Superior temporal gyrus (tissue), 1 donor: ENCODE measurements around the gene P2RY1.

Experiments
- DNase-seq: peaks from one replicate; pipeline ENCODE4 v3.0.0-alpha.2; 2016; ENCODE audit errors: extremely low spot score

Gene P2RY1

GRCh38 chr3:152834776-152835600 is at the start of gene P2RY1:
Gene P2RY1, plus strand, starts transcription at chr3:152835131. Its CDS starts 652 bp downstream, at chr3:152835783.
- no peak for DNase-seq

DNA sequence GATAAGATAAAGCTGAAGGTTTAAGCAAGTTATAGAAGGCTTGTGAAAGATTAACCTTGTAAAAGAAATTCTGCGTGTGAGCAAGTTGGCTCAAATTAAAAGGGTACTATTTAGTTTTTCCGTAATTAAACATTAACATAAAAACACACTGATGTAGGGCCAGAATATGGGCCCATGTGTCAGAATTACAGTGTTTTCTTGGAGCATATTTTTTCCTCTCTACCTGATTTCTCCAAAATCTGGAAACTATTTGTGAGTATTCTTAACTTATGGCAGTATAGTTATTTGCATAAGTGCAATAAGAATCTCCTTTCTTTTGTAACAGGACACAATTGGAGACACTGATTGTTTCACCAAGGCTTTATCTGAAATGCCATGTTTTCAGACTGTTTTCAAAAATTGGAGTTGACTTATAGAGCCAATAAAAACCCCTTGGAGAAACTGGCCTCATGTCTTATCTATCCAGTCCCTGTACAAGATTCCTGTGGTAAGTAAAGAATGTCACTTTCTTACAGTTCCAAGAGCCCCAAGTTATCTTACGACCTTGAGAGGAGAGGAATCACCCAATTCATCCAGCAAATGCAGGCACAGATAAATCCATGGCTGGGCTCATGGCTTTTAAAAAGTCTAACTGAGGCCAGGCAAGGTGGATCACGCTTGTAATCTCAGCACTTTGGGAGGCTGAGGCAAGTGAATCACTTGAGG is 47.8 kb upstream of the P2RY1 start:
- DNase-seq, result no peak

DNA sequence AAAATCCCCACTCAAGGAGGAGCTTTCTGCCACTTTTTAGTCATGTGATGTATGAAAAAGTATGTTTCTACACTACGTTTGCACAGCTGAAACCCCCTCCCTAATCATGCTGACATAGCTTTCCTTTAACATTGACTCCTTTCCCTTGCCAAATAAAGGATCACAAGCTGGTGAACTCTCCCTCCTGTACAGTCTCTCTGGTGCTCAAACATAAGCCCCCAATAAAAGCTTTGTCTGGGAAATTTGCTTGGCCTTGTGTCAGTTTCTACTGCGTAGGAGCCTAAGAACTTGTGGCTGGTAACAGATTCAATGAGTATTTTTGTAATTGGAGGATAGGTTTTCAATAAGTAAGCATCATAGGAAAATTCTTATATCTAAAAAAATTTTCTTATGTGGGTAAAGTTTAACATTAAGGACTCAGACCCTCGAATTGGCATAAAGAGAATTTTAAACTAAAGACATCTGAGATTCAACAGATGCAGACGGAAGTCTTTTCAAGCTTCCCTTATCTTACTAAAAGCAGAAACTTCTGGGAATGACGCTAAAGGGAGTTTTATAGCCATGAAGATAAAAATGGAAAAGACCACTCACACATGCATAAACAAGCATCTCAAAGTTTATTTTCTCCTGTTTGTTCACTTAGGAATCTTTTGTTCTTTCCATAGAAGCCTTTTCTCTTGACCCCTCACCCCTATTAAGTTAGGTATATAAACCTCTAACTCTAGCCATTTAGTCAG is 44.1 kb upstream of the P2RY1 start:
- DNase-seq, result no peak

GRCh38 chr3:152793969-152794368 is 41.0 kb upstream of the P2RY1 start:
- no peak for DNase-seq

GRCh38 chr3:152797751-152798432 is 37.0 kb upstream of the P2RY1 start:
- no peak for DNase-seq

DNA sequence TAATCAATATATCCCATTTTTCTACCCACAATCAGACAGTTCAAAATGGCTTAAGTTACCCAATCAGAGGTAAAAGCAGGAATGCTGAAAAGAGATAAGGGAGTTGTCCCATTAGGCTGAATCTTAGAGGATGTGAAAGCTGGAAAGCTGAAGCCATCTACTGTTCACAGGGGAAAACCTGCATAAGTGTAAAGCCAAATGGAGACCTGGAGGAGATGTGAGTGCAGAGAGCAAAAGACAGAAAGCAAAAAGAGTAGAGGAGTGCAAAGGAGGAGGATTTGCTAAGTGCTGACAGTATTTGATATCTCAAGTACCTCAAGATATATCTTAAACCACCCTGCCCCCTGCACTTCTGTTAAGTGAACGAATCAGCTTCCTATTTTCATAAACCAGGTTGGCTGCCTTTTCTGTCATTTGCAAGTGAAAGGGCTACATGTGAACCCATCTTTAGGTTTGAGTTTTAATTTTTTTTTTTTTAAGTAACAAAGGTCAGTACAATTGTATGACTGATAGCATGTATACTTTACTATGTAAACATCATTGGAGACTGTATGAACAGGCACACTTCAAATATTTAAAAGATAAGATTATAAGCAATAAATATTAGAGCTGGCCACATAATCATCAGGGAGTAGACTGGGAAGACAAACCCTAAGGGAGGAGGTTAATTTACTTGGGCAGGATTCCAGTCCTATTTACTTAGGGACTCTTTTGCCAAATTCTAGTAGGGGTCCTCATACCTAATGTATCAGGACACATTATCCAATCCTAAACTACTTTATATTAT is 22.8 kb upstream of the P2RY1 start:
- no peak for DNase-seq

DNA sequence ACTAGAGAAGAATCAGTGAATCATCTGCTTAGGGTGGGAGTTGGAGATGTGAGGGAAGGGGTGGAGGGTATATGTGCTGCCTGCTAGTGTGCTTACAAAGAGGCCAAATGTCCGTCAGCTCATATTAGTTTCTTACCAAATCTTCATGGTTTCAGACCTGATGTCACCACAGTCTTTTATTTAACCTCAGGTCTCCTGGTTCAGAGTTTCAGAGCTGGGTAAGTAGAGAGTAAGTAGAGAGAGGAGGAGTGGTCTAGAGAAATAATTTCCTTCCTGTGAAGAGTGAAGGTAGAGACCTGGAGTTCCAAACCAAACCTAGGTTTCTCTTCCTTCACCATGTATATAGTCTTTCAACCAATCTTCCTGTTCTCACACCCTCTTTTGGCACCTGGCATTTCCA is 17.5 kb upstream of the P2RY1 start:
- DNase-seq, result no peak

DNA sequence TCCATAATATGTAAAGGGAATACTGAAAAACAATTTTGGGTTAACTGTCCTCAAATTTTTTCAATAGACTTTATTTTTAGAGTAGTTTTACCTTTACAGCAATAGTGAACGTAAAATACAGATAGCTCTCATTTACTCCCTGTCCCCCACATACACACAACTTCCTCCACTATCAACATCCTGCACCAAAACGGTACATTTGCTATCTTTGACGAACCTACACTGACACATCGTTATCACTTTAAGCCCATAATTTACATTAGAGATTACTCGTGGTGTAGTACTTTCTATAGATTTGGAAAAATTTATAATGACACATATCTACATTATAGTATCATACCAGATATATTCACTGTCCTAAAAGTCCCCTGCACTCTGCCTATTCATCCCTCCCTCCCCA is 16.9 kb upstream of the P2RY1 start:
- no peak for DNase-seq

- no peak for DNase-seq
Observed at GRCh38 chr3:152823173-152823572, 11.8 kb upstream of the P2RY1 start.

GRCh38 chr3:152823781-152824180 is 11.2 kb upstream of the P2RY1 start:
- DNase-seq, result no peak

- DNase-seq, result no peak
Observed at GRCh38 chr3:152825566-152825965, 9.4 kb upstream of the P2RY1 start.

- no peak for DNase-seq
Observed at GRCh38 chr3:152826476-152826875, 8.5 kb upstream of the P2RY1 start.

GRCh38 chr3:152827313-152827712 is 7.6 kb upstream of the P2RY1 start:
- no peak for DNase-seq

DNA sequence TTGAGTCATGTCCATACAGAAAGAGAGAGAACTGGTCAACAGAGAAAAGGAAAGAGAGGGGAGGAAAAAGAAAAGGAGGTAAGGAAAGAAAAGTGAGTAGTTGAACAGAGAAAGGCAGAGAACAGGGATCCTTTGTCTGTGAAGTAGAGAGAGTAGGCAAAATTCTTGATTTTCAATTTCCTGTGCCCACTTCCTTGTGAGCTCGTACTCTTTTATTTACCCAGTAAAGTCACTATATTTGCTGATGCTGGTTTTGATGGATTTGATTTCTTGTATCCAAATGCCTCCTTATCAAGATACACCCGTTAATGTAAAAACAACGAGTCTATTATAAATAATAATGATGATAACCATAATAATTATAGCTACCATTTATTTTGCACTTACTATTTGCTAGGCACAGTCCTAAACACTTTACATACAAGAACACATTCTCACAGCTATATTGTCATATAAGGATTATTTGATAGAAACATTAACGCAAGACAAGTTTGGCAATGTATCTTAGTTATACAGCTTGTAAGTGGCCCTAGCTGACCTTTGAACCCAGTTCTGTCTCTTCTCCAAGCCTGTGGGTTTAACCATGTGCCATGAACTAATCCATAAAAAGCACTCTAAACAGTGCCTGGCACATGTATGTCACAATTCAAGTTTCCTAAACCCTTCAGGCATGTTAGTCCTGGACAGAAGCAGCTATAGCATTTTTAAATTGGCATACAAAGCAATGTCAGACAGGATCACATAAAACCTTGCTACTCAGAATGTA is 6.7 kb upstream of the P2RY1 start:
- no peak for DNase-seq

DNA sequence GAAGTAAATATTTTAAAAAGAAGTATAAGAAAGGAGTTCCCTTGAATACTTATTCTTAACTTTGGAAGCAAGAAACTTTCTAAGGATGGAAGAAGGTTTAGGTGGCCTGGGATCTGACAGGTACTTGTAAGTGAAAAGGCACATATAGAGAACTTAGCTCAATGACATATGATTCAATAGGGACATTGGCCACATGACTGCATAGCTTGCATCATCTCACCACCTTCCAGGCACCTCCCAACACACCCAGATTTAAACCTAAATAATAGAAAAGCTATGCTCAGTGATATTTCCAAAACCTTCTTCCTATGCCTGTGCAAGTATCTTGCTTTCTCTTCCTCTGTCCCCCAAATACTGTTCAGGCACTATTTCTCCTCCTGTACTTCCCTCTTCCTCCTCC is 4.7 kb upstream of the P2RY1 start:
- DNase-seq, result no peak

GRCh38 chr3:152832046-152832445 is 2.9 kb upstream of the P2RY1 start:
- no peak for DNase-seq

GRCh38 chr3:152833089-152833488 is 1.8 kb upstream of the P2RY1 start:
- DNase-seq, result no peak

- no peak for DNase-seq
Observed at GRCh38 chr3:152834191-152834775, 648 bp upstream of the P2RY1 start.

- no peak for DNase-seq
Observed at GRCh38 chr3:152835601-152836102, 721 bp downstream of the P2RY1 start.

- no peak for DNase-seq
Observed at GRCh38 chr3:152836269-152836668, 1.3 kb downstream of the P2RY1 start.
